GM18511 (cell line): Measurements from ENCODE around the gene DDI1.
"Not testable (repeated sequence)": the region's sequence is repeated elsewhere in the genome, so short reads cannot be mapped to it uniquely, and the experiment has no call there.

Experiments
- ATAC-seq: cut with Tn5 transposase; IDR thresholded peaks from one replicate; pipeline ENCODE4 v1.9.1; 2021; ENCODE audit warnings: mild to moderate bottlenecking, moderate library complexity; ENCODE audit not compliant: unreplicated experiment

Gene DDI1

DNA sequence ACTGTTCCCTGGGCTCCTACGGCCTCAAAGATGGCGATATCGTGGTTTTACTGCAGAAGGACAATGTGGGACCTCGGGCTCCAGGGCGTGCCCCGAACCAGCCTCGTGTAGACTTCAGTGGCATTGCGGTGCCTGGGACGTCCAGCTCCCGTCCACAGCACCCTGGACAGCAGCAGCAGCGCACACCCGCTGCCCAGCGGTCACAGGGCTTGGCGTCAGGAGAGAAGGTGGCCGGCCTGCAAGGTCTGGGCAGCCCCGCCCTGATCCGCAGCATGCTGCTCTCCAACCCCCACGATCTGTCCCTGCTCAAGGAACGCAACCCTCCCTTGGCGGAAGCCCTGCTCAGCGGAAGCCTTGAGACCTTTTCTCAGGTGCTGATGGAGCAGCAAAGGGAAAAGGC lies 555 bp downstream of the DDI1 start:
- ATAC-seq, result no peak

DNA sequence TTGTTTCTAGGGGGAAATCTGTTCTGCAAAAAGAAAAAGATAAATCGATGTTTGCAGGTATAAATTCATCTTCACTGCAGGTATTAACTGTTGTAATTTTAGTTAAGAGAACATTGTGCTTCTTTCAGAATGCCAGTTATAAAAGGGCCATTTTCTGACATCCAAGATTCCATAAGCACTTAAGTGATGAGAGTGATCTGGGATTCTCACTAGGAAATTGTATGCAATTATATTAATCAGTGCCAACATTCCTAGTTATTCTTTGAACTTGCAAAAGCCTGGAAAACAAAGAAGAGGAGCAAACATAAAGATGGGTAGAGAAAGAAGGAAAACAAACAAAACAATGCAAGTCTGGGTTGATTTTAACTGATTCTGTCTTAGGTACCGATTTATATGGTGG lies 5.4 kb downstream of the DDI1 start:
- no peak for ATAC-seq

DNA sequence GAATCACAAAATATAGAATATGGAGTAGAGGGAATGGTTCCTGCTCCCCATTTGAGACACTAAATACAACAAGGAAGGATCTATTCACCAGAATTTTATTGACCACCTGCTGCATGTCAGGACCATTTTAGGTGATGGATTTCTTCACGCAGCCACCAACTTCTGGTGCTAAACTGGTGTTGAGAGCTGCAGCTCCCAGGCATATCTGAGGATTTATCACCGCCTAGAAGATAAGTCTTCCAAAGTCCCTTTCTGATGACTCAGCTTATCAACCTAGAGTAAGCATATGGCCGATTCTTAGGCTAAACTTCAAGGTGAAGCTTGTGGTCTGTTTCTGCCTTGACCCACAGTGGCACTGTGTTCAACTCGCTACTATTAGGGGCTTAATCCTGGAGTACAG lies 6.7 kb downstream of the DDI1 start:
- ATAC-seq, result no peak

DNA sequence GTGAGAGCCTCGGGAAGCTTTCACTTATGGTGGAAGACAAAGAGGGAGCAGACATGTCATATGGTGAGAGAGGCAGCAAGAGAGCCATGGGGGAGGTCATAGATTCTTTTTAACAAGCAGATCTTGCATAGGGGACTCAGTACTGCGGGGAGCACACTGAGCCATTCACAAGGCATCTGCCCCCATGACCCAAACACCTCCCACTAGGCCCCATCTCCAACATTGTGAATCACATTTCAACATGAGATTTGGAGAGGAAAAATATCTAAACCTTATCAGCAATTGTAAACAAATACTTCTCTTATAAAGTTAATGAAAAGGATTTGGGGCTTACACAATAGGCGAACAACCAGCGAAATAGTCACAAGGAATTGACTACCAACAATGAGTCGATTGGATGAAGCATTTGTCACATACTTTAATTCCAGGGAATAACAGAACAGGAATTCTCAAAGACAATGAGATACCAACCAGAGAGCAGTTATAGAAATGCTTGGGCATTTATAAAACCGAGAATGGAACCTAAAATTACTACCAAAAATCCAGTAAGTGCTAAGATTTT lies 7.3 kb downstream of the DDI1 start:
- ATAC-seq, result no peak

DNA sequence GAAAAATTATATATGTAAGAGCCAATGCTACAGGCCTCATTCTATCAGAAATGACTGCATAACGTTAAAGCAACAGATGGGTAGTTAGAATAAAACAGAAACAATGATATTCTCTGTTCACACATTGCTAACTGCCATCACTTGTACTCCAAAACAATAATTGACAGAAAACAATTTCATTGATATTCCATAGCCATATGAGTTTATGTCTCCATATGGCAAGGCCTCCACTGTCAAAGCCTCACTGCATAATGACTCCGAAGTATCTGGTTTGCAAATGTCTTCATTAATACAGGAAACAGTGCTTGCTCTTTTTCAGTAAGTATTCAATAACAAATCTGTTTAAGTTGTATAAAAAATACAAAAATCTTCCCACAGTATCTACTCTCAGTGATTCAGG lies 9.9 kb downstream of the DDI1 start:
- ATAC-seq, result no peak

DNA sequence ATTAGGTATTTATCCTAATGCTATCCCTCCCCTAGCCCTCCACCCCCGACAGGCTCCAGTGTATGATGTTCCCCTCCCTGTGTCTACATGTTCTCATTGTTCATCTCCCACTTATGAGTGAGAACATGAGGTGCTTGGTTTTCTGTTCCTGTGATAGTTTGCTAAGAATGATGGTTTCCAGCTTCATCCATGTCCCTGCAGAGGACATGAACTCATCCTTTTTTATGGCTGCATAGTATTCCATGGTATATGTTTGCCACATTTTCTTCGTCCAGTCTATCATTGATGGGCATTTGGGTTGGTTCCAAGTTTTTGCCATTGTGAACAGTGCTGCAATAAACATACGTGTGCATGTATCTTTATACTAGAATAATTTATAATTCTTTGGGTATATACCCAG lies 10.4 kb downstream of the DDI1 start:
- ATAC-seq, result not testable (repeated sequence)

DNA sequence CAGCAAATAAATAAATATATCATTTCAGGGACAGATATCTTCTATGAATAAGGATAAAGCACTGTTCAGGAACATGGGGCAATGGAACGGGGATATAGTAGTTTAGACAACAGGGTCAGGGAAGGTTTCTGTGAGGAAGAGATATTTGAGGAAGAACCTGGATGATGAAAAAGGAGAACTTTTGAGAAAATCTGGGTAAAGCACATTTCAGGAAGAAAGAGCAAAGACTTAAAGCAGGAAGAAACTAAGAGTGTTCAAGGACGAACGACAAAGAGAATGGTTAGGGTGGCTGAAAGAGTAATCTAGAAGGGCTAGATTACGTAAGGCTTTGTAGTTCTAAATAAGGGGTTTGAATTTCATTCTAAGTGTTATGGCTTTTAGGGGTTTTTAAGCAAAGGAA lies 12.7 kb downstream of the DDI1 start:
- ATAC-seq, result no peak

DNA sequence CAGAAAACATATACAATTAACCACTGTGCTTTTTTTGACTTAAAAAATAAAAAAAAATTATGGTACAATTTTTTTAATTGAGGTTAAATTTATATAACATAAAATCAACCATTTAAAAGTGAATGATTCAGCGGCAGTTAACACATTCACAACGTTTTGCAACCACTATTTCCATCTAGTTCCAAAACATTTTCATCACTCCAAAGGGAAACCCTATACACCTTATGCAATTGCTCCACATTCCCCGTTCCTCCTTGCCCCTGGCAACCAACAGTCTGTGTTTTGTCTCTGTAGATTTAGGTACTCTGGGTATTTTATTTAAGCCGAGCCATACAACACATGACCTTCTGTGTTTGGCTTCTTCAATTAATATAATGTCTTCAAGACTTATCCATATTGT lies 15.3 kb downstream of the DDI1 start:
- ATAC-seq, result no peak

DNA sequence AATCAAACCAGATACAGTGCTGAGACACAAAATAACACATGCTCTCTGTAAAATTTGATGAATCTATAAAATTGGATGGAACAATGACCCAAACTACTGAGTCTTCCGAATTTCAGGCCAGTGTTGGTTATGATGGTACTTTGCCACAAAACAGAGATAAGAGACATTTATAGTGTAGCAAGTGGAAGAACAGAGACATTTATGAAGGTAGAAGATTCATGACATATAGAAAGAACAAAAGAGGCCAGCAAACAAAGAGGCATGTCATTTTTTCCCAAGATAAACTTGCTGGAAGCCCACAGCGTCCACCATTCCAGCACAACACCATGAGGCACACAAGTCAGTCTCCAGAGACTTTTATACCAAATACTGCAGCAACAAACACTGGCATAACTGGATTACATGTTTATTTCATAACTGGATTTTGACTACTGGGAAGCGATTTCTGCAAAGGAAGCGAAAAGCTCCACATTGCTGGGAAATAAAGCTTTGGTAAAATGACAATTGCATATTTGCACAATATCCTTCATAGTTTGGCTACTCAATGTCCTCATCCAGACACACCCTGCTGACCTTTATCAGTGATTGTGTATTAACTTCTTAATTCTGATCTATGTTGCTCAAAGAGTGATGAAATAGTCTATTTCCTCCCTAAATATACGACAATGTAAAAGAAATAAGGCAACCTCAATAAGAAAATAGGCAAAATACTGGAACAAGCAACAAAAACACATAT lies 17.5 kb downstream of the DDI1 start:
- no peak for ATAC-seq

DNA sequence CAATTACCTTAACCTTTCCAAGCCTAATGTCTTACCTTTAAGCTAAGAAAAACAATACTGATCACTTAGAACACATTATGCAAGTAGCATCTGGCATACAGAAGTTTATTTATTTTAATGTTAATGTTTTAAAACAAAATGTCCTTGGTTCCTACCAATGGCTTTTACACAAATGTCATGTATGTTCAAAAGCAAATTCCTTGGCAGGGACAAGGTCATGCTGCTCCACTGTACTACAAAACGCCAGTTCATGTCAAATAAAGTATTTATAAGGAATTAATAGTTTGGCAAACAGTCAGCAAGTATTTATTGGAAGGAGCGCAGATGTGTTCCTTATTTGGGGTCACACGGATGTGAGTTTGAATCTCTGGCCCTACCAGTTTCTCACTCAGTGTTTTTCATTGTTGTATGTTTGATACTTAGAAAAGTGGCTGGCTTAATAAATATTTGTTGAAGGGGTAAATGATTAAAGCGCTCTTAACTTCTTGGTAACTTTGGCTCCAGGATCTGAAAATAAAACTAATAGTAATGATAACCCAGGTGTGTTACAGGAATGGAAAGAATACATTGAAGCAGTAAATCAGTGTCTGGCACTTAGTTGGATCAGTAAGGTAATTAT lies 18.6 kb downstream of the DDI1 start:
- ATAC-seq, result no peak

DNA sequence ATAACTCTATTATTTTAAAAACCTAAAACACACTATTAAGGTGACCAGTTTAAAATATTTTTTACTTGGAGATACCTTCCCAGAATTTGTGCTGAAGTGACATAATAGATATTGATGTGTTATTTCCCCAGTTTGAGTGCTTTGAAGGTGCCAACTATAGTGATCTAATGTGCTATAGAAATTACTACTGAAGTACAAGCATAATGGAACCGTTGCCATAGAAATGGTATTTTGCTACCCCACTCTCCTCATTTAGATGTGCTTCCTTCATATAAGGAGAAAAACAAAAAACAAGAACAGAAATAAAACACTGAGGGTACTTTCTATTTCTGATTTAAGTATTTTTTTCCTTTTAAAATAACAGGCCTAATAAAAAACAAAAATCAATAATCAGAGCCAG lies 19.2 kb downstream of the DDI1 start:
- ATAC-seq, result no peak

DNA sequence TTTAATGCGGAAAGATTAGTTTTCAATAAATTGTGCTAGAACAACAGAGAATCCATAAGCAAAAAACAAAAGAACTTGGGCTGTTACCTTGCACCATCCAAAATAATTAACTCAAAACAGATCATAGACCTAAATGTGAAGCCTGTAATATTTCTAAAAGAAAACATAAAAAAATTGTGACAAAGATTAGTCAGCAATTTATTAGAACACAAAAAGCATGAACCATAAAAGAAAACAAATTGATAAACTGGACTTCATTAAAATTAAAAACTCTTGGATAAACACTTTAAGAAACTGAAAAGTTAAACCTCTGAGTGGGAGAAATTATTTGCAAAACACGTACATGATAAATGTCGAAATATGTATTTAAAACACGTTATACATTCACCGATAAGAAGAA lies 21.5 kb downstream of the DDI1 start:
- no peak for ATAC-seq

DNA sequence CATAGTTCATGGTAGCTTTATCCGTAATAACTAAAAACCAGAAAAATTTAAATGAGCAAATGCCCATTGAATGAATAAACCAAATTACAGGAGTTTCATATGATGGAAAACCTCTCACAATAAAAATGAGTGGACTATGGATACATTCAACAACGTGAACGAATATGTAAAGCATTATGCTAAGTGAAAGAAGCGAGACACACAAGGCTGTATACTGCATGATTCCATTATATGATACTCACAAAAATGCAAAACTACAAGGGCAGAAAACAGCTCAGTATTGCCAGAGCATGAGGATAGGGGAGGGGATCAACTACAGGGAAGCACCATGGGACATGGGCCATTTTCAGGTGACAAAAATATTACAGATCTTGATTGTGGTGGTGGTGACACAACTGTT lies 22.2 kb downstream of the DDI1 start:
- ATAC-seq, result no peak

DNA sequence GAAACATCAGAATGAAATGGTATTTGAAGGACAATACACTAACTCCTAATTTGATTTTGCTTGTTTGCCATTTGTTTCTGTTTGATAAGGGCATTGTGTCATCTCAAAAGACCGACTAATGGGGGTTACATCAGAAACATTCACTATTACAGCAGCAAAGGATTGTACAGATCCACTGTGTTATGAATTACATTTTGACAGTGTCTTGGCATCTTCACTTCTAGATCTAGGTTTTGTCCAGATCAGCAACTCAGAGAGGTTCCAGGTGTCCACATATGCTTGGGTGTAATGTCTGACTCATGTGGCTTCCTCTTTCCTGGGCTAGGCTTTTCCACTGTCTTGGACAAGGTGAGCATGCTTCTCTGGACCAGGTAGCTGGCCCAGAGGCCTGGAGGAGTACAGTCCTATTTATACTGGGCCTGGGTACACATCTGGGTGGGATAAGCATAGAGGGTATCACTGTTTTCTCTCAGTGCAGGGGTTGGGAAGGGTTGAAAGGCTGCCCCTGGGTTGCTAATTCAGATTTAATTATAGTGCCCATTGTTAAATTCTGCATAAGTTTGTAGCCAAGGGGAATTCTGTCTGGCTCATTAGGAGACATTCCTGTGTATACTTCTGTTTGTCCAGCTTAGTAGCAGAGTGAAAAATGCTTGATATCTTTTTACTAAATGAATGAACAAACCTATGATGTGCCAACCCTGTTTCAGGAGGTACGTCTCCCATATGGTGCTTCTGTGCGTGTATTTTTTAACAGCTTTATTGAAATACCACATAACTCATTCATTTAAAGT lies 23.8 kb downstream of the DDI1 start:
- no peak for ATAC-seq

DNA sequence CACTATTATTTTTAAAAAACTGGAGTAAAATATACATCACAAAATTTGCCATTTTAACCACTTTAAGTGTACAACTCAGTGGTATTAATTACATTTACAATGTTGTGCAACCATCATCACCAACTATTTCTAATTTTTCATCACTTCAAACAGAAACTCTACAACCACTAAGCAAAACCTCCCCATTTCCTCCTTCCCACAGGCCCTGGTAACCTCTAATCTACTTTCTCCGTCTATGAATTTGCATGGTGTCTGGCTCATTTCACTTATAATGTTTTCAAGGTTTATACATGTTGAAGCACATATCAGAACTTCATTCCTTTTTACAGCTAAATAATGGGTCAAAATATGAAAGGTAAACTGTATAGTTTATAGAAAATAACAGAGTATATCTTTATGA lies 24.4 kb downstream of the DDI1 start:
- ATAC-seq, result peak; percentile 70

DNA sequence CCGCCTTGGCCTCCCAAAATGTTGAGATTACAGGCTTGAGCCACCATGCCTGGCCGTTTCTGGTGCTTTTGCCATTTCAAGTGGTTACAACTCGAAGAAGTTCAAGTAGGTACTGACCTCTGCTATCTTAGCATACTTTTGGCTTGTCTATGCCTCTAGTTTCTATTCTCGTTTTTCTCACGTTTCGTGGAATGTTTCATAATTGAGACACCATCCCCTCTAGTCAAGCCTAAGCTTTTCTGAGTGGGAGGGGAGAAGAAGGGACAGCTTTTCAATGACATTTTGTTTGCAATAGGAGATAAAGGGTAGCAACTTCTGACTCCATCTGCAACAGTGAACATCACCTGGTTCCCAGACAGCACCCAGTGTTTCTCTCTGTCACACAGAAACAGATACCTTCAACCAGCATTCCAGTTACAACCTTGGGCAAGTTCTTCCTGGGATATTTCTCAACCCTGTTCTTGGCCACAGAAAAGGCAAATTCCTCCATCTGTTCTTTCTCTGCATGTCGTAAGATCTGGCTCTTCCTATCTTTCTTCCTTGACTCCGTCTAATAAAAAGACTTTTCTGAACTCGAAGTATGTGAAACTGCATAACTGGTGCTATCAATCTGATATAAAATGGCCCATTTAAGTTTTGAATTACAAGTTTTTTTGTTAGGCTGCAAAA lies 25.5 kb downstream of the DDI1 start:
- no peak for ATAC-seq

DNA sequence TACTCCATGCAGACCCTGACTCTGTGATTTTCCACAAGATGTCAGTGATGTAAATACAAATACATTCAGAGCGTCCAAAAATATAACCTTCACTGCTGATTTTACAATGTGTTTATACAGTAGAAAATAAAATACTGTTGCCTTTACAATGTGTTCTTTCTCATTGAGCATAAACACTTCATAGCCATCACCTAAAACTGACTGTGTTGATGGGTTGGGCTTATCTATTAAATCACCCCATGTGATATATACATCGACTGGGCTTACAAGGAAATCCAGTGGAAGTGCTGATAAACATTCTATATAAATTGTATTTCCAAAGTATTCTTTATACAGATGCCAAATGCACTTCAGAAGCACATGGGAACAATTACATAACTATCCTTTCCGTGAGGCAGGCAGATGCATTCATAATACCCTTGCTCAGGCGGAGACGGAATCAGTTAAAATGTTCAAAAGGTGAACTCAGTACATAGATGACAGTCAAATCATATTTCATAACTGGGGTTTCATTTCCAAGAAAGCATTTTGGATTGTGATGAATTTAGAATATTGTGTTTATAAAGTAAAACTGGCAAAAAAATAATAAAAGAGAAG lies 27.7 kb downstream of the DDI1 start:
- ATAC-seq, result no peak

DNA sequence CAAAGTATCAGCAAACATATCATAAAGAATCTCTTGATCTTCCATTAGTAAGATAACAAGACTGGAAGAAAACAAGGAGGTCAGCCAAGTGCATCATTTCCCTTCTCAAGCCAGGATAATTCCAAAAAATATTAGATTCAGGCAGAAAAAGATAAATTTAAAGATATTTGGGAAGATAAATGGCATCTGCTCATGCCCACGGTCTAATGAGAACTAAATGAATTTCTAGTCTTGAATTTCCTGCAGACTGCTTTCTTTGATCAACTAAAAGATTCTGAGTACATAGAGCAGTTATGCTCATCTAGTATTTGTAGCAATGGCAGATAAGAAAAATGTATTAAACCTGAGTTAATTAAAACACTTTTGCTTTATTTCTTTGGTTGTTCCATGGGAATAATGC lies 31.1 kb downstream of the DDI1 start:
- ATAC-seq, result no peak

DNA sequence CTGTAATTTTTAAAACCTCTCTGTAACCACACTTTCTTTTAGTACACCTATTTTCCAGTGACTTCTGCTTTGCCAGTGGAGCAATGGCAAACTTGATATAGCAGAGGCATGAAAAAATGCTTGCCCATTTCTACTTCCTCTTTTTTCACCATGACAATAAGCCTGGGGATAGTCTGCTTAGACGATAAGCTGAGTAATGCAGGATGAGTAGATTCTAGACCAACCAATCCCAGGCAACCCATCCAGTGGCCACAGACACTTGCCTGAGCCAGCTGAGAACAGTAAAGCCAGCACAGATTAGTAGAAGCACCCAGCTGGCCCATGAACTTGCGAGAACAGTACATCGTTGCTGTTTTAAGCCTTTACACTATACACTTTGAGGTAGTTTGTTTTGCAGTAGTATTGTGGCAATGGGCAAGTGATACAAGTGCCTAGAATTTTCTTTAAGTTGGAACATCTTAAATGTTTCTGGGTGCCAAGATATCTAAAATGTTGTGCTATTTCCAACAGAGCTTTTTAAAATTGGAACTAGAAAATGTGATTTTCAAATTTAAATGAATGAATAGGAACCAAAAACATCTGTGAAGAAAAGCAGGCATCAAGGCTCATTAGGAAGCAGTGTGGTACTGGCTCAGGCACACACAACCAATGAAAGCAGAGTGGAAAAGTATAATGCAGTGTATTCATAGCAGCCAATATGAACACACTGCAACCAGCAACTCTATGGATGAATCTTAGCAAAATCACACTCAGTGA lies 37.7 kb downstream of the DDI1 start:
- peak; percentile 91 for ATAC-seq

DNA sequence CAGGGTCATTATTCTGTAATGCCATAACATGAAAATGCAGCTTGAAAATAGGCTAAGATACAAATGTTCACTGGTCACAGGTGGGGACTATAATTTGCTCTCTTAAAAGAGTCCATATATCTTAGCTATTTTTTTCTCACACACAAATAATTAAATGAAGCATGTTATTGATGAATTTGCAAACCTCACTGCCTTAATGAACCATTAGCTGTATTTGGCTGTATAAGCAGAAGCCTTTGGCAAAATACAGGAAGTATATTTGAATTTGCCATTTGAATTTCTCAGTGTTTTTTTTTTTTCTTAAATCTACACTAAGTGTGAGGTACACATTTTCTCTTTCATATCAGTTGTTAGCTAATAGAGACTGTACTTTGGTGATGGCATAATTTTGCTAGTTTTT lies 38.7 kb downstream of the DDI1 start:
- no peak for ATAC-seq
